GM18868 (cell line): ENCODE results near the gene TKFC.

Experiments used
- ATAC-seq: cut with Tn5 transposase; IDR thresholded peaks from one replicate; pipeline ENCODE4 v1.9.1; 2021; ENCODE audit warnings: mild to moderate bottlenecking, moderate library complexity; ENCODE audit not compliant: unreplicated experiment

The TKFC gene

GRCh38 chr11:61332797-61333549, at the start of gene TKFC, which contains the start of gene DDB1:
TSS of gene TKFC (plus strand) at chr11:61333228. CDS start at chr11:61334729, 1,501 bp downstream.
TSS of gene DDB1 (minus strand) at chr11:61333105. CDS start at chr11:61332968, 137 bp downstream.
- peak; percentile 92 for ATAC-seq

- no peak for ATAC-seq
Observed at GRCh38 chr11:61283613-61284012, 49.4 kb upstream of the TKFC start.

GRCh38 chr11:61287338-61287977, 45.6 kb upstream of the TKFC start:
- no peak for ATAC-seq

GRCh38 chr11:61290905-61291690, 41.9 kb upstream of the TKFC start:
- ATAC-seq: no peak

GRCh38 chr11:61292356-61292755, 40.7 kb upstream of the TKFC start:
- ATAC-seq: no peak

- peak; percentile 27 for ATAC-seq
Observed at GRCh38 chr11:61293867-61294716, 38.9 kb upstream of the TKFC start.

GRCh38 chr11:61294717-61295595, 38.1 kb upstream of the TKFC start, which contains the start of gene VWCE:
TSS of gene VWCE (minus strand) at chr11:61295316. CDS start at chr11:61295037, 279 bp downstream.
- peak; percentile 75 for ATAC-seq

- ATAC-seq: no peak
Observed at GRCh38 chr11:61295596-61295926, 37.5 kb upstream of the TKFC start.

- no peak for ATAC-seq
Observed at GRCh38 chr11:61297341-61297740, 35.7 kb upstream of the TKFC start.

- ATAC-seq: no peak
Observed at GRCh38 chr11:61297746-61298145, 35.3 kb upstream of the TKFC start.

GRCh38 chr11:61298663-61299244, 34.3 kb upstream of the TKFC start:
- no peak for ATAC-seq

- no peak for ATAC-seq
Observed at GRCh38 chr11:61302550-61302949, 30.5 kb upstream of the TKFC start.

- no peak for ATAC-seq
Observed at GRCh38 chr11:61303725-61304124, 29.3 kb upstream of the TKFC start.

- ATAC-seq: no peak
Observed at GRCh38 chr11:61305417-61305816, 27.6 kb upstream of the TKFC start.

GRCh38 chr11:61306221-61306620, 26.8 kb upstream of the TKFC start:
- ATAC-seq: no peak

- ATAC-seq: no peak
Observed at GRCh38 chr11:61307354-61307753, 25.7 kb upstream of the TKFC start.

- no peak for ATAC-seq
Observed at GRCh38 chr11:61309141-61309540, 23.9 kb upstream of the TKFC start.

GRCh38 chr11:61309739-61310138, 23.3 kb upstream of the TKFC start:
- no peak for ATAC-seq

- ATAC-seq: no peak
Observed at GRCh38 chr11:61310749-61311148, 22.3 kb upstream of the TKFC start.
